Measurements from ENCODE around the gene SLC7A8. TPM values are rescaled to one million over a fixed set of nuclear protein-coding genes. Genes with fewer than 3 reads are reported as not detected.
A peak's percentile ranks its signal among the peaks of the same experiment; 100 is the strongest.

SLC7A8 gene
- total and polyA plus RNA-seq, 2 experiments from 2014 or later = 117 to 124 TPM

DNA sequence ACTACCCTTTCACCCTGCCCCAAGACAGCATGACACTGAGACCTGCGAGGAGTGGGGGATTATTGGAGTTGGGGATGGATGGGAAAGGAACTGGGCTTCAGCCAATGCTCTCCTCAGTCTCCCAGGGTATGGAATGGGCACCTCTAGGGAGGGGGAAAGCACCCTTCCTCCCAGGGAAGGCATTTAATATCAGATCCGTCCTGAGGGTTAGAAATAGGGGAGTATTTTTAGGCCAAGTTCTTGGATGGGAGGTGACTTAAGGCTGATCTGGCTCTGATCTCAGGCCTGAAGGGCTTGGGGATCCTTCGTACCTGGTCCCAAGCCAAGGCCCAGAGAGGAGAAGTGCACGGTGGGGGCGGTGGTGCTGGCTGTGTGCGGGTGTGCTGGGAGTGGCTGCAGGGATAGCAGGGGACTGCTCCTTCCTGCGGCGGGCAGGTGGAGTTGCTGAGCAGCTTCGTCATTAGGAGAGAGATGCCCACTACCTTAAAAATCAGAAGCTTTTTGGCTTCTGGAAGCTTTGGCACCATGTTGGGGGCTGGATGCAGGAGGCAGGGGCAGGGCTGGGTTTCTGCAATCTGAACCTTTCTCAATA is 57.4 kb downstream of the SLC7A8 start:
- Mint-ChIP-seq H3K27ac (0 out of 2 replicates have a peak overlapping the region, but pooled peaks have one; percentile 33), H3K27me3 (ENCODE audit: insufficient read depth, low read depth, poor library complexity) (peaks cover 14% of the 10 kb centered on the region), H3K4me1 (peaks cover 41% of the 10 kb centered on the region), H3K9me3 (no peaks in the 10 kb centered on the region; the same call in 2 of the 3 replicates), H3K4me3 (no peak overlapping the region; the same call in 2 of the 3 replicates), H3K36me3 (ENCODE audit: low read depth) (peaks cover 39% of the 10 kb centered on the region)
- Histone ChIP-seq H3K27ac (ENCODE audit: low read depth) (peak overlapping the region; percentile 32; the same call in 1 of the 2 replicates), H2AFZ (no peak overlapping the region), H3K9me2 (ENCODE audit: insufficient read depth) (no peaks in the 10 kb centered on the region), H3K36me3 (ENCODE audit: insufficient read depth) (peaks cover 9% of the 10 kb centered on the region), H4K20me1 (replicated peaks; ENCODE audit: insufficient read depth) (no peaks in the 10 kb centered on the region), H3F3A (replicated peaks; ENCODE audit: low read depth) (no peaks in the 10 kb centered on the region; the same call in 1 of the 2 replicates), H3K27me3 (ENCODE audit: insufficient read depth) (no peaks in the 10 kb centered on the region), H3K4me1 (ENCODE audit: insufficient read depth) (peaks cover 28% of the 10 kb centered on the region), H3K4me2 (no peak overlapping the region), H3K4me3 (no peak overlapping the region), H3K79me2 (replicated peaks; ENCODE audit: insufficient read depth) (no peaks in the 10 kb centered on the region)
- ATAC-seq = peak; percentile 67
- no peak for TF ChIP-seq ZNF114 (CRISPR knock-in tag; IDR thresholded peaks at IDR 0.05)
- TF ChIP-seq, protein P1, sequence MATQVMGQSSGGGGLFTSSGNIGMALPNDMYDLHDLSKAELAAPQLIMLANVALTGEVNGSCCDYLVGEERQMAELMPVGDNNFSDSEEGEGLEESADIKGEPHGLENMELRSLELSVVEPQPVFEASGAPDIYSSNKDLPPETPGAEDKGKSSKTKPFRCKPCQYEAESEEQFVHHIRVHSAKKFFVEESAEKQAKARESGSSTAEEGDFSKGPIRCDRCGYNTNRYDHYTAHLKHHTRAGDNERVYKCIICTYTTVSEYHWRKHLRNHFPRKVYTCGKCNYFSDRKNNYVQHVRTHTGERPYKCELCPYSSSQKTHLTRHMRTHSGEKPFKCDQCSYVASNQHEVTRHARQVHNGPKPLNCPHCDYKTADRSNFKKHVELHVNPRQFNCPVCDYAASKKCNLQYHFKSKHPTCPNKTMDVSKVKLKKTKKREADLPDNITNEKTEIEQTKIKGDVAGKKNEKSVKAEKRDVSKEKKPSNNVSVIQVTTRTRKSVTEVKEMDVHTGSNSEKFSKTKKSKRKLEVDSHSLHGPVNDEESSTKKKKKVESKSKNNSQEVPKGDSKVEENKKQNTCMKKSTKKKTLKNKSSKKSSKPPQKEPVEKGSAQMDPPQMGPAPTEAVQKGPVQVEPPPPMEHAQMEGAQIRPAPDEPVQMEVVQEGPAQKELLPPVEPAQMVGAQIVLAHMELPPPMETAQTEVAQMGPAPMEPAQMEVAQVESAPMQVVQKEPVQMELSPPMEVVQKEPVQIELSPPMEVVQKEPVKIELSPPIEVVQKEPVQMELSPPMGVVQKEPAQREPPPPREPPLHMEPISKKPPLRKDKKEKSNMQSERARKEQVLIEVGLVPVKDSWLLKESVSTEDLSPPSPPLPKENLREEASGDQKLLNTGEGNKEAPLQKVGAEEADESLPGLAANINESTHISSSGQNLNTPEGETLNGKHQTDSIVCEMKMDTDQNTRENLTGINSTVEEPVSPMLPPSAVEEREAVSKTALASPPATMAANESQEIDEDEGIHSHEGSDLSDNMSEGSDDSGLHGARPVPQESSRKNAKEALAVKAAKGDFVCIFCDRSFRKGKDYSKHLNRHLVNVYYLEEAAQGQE (IDR thresholded peaks at IDR 0.05; ENCODE audit: unreplicated experiment) = no peak
- TF ChIP-seq EZH2phosphoT487 (IDR thresholded peaks at IDR 0.05; ENCODE audit: unreplicated experiment) = no peak
- TF ChIP-seq, protein P2, sequence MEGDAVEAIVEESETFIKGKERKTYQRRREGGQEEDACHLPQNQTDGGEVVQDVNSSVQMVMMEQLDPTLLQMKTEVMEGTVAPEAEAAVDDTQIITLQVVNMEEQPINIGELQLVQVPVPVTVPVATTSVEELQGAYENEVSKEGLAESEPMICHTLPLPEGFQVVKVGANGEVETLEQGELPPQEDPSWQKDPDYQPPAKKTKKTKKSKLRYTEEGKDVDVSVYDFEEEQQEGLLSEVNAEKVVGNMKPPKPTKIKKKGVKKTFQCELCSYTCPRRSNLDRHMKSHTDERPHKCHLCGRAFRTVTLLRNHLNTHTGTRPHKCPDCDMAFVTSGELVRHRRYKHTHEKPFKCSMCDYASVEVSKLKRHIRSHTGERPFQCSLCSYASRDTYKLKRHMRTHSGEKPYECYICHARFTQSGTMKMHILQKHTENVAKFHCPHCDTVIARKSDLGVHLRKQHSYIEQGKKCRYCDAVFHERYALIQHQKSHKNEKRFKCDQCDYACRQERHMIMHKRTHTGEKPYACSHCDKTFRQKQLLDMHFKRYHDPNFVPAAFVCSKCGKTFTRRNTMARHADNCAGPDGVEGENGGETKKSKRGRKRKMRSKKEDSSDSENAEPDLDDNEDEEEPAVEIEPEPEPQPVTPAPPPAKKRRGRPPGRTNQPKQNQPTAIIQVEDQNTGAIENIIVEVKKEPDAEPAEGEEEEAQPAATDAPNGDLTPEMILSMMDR (conservative IDR thresholded peaks at IDR 0.05; ENCODE audit: low read depth in 2 of 2) = peak in 1 of 2 experiments; percentile 26; a peak in 2 of 4 replicates
- TF ChIP-seq CREB1 (CRISPR knock-in tag; IDR thresholded peaks at IDR 0.05; ENCODE audit: low read depth) = no peak
- TF ChIP-seq, protein P3, sequence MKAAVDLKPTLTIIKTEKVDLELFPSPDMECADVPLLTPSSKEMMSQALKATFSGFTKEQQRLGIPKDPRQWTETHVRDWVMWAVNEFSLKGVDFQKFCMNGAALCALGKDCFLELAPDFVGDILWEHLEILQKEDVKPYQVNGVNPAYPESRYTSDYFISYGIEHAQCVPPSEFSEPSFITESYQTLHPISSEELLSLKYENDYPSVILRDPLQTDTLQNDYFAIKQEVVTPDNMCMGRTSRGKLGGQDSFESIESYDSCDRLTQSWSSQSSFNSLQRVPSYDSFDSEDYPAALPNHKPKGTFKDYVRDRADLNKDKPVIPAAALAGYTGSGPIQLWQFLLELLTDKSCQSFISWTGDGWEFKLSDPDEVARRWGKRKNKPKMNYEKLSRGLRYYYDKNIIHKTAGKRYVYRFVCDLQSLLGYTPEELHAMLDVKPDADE (IDR thresholded peaks at IDR 0.05) = no peak
- no peak for DNase-seq (ENCODE audit: low spot score)

DNA sequence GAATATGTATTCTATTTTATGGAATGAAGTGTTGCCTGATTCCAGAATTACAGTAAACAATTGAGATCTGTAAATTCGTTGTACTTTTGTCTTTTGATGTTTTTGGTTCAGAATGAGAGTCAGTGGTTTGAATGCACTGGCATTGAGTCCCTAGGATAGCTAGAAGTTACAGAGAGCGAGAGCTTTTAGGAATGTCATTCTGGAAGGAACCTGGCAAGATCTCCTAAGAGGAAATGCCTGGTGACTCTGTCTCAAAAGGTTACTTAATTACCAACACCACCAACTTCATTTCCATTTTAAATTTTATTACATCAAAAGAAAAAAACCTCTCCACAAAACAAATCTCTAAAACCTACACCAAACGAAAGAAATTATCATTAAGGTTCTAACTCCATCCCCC is 58.4 kb downstream of the SLC7A8 start:
- Mint-ChIP-seq H3K27ac (no peak overlapping the region), H3K9me3 (no peaks in the 10 kb centered on the region; the same call in 2 of the 3 replicates), H3K4me1 (peaks cover 51% of the 10 kb centered on the region), H3K27me3 (ENCODE audit: insufficient read depth, low read depth, poor library complexity) (peaks cover 19% of the 10 kb centered on the region), H3K4me3 (no peak overlapping the region), H3K36me3 (ENCODE audit: low read depth) (peaks cover 29% of the 10 kb centered on the region)
- Histone ChIP-seq H3K27me3 (ENCODE audit: insufficient read depth) (no peaks in the 10 kb centered on the region), H3K4me3 (no peak overlapping the region), H3K27ac (ENCODE audit: low read depth) (no peak overlapping the region), H3K79me2 (replicated peaks; ENCODE audit: insufficient read depth) (no peaks in the 10 kb centered on the region), H2AFZ (no peak overlapping the region), H4K20me1 (replicated peaks; ENCODE audit: insufficient read depth) (no peaks in the 10 kb centered on the region), H3K36me3 (ENCODE audit: insufficient read depth) (no peaks in the 10 kb centered on the region), H3K9me2 (ENCODE audit: insufficient read depth) (no peaks in the 10 kb centered on the region), H3K4me2 (no peak overlapping the region), H3F3A (replicated peaks; ENCODE audit: low read depth) (no peaks in the 10 kb centered on the region; the same call in 1 of the 2 replicates), H3K4me1 (ENCODE audit: insufficient read depth) (peaks cover 34% of the 10 kb centered on the region)
- DNase-seq (ENCODE audit: low spot score) (no peak), ATAC-seq (no peak)
- TF ChIP-seq EZH2phosphoT487 (IDR thresholded peaks at IDR 0.05; ENCODE audit: unreplicated experiment) (no peak), ZNF114 (CRISPR knock-in tag; IDR thresholded peaks at IDR 0.05) (no peak), CREB1 (CRISPR knock-in tag; IDR thresholded peaks at IDR 0.05; ENCODE audit: low read depth) (no peak), JUNB (IDR thresholded peaks at IDR 0.05; ENCODE audit: unreplicated experiment) (no peak), EZH2 (IDR thresholded peaks at IDR 0.05; ENCODE audit: low read depth, unreplicated experiment) (no peak), STAT1 (IDR thresholded peaks at IDR 0.05; ENCODE audit: unreplicated experiment) (no peak), POLR2AphosphoS5 (IDR thresholded peaks at IDR 0.05; ENCODE audit: low read depth) (no peak)
- TF ChIP-seq, protein P2 (conservative IDR thresholded peaks at IDR 0.05; ENCODE audit: low read depth in 2 of 2) = no peak
- TF ChIP-seq, protein P3 (IDR thresholded peaks at IDR 0.05) = no peak
